HCT116 (cell line): Measurements from ENCODE around the gene DOCK9.

Experiments
- ELF1 ChIP-seq: IDR thresholded peaks from 2 replicates; pipeline ENCODE4 v1.6.1; 2012; ENCODE audit warnings: low read depth, borderline replicate concordance
- EZH2 ChIP-seq: fragments of 200-600 bp; sonication (generic); IDR thresholded peaks from 2 replicates; pipeline ENCODE4 v1.6.1; 2017; ENCODE audit warnings: antibody characterized with exemption, mixed run types
- EZH2phosphoT487 ChIP-seq: fragments of 200-600 bp; IDR thresholded peaks from 2 replicates; pipeline ENCODE4 v1.6.1; 2018; ENCODE audit warnings: antibody characterized with exemption, borderline replicate concordance
- POLR2A ChIP-seq: IDR thresholded peaks from 2 replicates; pipeline ENCODE4 v1.7.0; 2011; ENCODE audit warnings: borderline replicate concordance; ENCODE audit not compliant: insufficient read depth, insufficient read length; ENCODE audit errors: extremely low read depth
- POLR2AphosphoS5 ChIP-seq: IDR thresholded peaks from 2 replicates; pipeline ENCODE4 v1.6.1; 2011; ENCODE audit warnings: mild to moderate bottlenecking, low read depth, low read length, moderate library complexity
- RAD21 ChIP-seq: IDR thresholded peaks from 2 replicates; pipeline ENCODE4 v1.6.1; 2012; ENCODE audit warnings: low read depth, mild to moderate bottlenecking
- SP1 ChIP-seq: IDR thresholded peaks from 2 replicates; pipeline ENCODE4 v1.6.1; 2012; ENCODE audit warnings: low read depth
- TCF7L2 ChIP-seq: IDR thresholded peaks from 2 replicates; pipeline ENCODE4 v1.7.0; 2011; ENCODE audit warnings: borderline replicate concordance, inconsistent platforms; ENCODE audit not compliant: insufficient read depth, insufficient read length; ENCODE audit errors: extremely low read depth
- YY1 ChIP-seq: IDR thresholded peaks from 2 replicates; pipeline ENCODE4 v1.6.1; 2011; ENCODE audit warnings: low read length, low read depth, moderate library complexity, mild to moderate bottlenecking; ENCODE audit not compliant: insufficient replicate concordance; ENCODE audit errors: extremely low read depth
- TF ChIP-seq, protein P1 (sequence below), 3 experiments: fragments of 200-600 bp in 1 of 3; sonication (generic) in 1 of 3; IDR thresholded peaks in 2 of 3; conservative IDR thresholded peaks in 1 of 3; 2 replicates each; pipeline ENCODE4 v1.5.1; 2012 to 2017; ENCODE audit warnings: low read depth in 2 of 3, low read length in 2 of 3, antibody characterized with exemption in 1 of 3, borderline replicate concordance in 1 of 3, control low read depth in 1 of 3, mild to moderate bottlenecking in 1 of 3, mixed read lengths in 1 of 3, mixed run types in 1 of 3, moderate library complexity in 1 of 3; ENCODE audit not compliant: insufficient read depth in 1 of 3
- TF ChIP-seq, protein P2 (sequence below): IDR thresholded peaks from 2 replicates; pipeline ENCODE4 v1.6.1; 2012; ENCODE audit warnings: low read depth
- TF ChIP-seq, protein P3 (sequence below): IDR thresholded peaks from 2 replicates; pipeline ENCODE4 v1.6.1; 2012

DNA sequence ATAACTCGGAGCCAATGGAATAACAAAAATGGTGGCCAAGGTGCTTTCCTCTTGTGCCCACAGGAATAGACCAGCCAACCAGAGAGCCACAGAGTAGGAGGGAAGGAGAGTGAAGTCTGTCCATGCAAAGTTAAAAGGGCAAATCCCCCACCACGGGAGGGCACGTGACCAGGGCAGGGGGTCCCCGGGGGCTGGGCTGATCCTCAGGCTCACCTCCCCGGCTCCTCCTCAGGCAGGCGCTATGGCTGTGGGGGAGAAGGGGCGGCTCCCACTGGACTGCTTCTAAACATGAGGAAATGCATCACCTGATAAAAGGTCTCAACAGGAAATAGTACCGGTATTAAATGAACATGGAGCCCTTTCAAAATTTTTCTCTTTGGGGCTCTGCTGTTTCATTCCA is 152.2 kb downstream of the DOCK9 start:
- TF ChIP-seq, protein P1, sequence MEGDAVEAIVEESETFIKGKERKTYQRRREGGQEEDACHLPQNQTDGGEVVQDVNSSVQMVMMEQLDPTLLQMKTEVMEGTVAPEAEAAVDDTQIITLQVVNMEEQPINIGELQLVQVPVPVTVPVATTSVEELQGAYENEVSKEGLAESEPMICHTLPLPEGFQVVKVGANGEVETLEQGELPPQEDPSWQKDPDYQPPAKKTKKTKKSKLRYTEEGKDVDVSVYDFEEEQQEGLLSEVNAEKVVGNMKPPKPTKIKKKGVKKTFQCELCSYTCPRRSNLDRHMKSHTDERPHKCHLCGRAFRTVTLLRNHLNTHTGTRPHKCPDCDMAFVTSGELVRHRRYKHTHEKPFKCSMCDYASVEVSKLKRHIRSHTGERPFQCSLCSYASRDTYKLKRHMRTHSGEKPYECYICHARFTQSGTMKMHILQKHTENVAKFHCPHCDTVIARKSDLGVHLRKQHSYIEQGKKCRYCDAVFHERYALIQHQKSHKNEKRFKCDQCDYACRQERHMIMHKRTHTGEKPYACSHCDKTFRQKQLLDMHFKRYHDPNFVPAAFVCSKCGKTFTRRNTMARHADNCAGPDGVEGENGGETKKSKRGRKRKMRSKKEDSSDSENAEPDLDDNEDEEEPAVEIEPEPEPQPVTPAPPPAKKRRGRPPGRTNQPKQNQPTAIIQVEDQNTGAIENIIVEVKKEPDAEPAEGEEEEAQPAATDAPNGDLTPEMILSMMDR (IDR thresholded peaks at IDR 0.05 in 2 of 3, conservative IDR thresholded peaks at IDR 0.05 in 1 of 3; ENCODE audit: borderline replicate concordance in 1 of 3, insufficient read depth in 1 of 3, low read depth in 2 of 3, low read length in 2 of 3) = no peak
- TF ChIP-seq SP1 (no peak), EZH2phosphoT487 (no peak), ELF1 (no peak), TCF7L2 (no peak), POLR2AphosphoS5 (no peak), EZH2 (no peak), YY1 (no peak), RAD21 (no peak), POLR2A (no peak)
- TF ChIP-seq, protein P2, sequence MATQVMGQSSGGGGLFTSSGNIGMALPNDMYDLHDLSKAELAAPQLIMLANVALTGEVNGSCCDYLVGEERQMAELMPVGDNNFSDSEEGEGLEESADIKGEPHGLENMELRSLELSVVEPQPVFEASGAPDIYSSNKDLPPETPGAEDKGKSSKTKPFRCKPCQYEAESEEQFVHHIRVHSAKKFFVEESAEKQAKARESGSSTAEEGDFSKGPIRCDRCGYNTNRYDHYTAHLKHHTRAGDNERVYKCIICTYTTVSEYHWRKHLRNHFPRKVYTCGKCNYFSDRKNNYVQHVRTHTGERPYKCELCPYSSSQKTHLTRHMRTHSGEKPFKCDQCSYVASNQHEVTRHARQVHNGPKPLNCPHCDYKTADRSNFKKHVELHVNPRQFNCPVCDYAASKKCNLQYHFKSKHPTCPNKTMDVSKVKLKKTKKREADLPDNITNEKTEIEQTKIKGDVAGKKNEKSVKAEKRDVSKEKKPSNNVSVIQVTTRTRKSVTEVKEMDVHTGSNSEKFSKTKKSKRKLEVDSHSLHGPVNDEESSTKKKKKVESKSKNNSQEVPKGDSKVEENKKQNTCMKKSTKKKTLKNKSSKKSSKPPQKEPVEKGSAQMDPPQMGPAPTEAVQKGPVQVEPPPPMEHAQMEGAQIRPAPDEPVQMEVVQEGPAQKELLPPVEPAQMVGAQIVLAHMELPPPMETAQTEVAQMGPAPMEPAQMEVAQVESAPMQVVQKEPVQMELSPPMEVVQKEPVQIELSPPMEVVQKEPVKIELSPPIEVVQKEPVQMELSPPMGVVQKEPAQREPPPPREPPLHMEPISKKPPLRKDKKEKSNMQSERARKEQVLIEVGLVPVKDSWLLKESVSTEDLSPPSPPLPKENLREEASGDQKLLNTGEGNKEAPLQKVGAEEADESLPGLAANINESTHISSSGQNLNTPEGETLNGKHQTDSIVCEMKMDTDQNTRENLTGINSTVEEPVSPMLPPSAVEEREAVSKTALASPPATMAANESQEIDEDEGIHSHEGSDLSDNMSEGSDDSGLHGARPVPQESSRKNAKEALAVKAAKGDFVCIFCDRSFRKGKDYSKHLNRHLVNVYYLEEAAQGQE = no peak
- TF ChIP-seq, protein P3, sequence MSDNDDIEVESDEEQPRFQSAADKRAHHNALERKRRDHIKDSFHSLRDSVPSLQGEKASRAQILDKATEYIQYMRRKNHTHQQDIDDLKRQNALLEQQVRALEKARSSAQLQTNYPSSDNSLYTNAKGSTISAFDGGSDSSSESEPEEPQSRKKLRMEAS = no peak
